KG1 (cell line): ENCODE measurements around the gene AFAP1.
A peak's percentile ranks its signal among the peaks of the same experiment; 100 is the strongest.

ENCODE experiments used
- DNase-seq: peaks from one replicate; lab custom pipeline; 2025; lab: John Stamatoyannopoulos, UW

AFAP1 gene

DNA sequence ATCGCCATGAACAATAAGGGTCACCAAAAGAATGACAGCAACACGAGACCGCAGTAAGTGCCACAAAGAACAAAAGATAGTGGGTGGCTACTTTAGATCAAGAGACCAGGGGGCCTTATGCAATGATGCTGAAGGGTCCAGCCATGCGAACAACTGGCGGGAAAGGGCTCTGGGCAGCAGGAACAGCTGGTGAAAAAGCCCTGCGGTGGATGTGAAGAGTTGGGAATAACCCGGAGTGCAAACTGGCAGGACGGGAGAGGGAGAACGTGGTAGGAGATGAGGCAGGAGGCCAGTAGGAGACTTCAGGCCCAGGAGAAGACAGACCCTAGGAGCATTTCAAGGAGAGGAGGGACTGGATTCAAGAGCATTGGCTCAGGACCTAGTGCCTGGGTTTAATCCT, 120.2 kb downstream of the AFAP1 start:
- DNase-seq: no peak

DNA sequence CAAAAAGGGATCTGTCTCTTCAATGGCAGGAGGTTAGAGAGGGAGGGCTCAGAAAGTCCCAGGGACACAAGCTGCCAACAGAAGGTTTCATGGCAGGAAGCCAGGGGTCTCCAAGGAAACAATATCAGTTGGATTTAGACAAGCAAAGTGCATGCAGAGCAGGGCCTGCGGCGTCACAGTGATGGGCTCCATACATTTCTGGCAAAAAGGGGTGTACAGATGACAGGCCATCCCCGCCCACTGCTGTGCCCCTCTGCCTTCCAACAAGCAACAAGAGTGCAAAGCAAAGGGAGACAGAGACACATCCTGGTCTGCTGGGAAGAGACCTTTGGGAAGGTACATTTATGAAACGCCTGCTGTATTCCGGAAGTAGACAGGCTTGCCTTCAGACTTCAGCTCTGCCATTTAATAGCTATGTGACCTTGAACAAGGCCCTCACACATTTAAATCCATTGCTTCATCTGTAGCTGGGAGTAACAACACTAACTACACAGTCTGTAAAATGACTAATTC, 121.2 kb downstream of the AFAP1 start:
- no peak for DNase-seq

DNA sequence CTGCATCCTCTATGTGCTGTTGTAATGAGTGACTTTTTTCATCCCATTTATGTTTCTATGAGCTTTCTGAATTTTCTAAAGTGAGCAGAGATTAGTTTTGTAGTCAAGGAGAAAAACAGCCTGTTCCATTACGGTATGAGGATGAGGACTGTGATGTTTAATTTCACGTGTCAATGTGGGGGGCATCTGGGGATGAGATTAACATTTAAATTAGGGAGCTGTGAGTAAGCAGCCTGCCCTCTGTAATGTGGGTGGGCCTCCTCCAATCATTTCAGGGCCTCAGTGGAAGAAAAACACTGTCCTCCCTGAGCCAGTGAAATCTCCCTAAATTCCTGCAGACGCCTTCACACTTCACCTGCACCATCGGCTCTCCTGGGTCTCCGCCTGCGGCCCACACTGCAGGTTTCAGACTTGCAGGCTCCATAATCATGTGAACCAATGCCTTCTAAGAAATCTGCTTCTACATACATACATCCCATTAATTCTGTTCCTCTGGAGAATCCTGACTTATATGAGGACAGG, 121.7 kb downstream of the AFAP1 start:
- DNase-seq: no peak

DNA sequence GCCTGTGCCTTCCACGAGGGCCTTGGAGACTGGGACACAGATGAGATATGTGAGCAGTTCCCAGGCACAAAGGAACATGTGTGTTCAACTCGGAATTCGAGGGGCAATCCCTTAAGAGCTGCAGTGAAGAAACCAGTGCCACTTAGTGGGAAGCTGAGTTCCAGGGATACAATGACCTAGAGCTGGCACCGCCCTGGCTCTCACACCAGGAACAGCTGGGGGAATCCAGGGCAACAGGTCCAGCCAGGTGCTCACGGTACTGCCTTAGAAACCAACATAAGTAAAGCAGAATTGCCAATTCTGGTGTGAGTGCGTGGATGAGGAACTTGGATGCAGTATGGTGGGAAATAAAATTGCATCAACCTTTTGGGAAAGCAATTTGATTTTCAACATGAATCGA, 122.9 kb downstream of the AFAP1 start:
- no peak for DNase-seq

DNA sequence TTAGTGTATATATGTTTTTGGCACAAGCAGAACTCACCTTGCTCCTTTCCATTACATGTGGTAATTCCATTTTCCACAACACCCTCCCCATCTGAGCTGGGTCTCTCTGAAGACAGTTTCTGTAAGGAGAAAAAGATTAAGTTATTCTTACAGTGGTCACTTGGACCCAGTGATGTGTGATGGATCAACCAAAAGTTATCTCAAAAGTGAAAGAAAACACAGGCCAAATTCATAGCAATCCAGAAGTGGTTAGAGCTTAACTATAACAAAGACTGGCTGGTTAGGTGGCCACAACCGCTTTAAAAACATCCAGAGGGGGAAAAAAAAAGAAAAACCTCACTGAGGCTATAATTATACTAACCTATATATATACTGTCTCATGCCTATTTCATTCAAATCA, 123.7 kb downstream of the AFAP1 start:
- DNase-seq: no peak

DNA sequence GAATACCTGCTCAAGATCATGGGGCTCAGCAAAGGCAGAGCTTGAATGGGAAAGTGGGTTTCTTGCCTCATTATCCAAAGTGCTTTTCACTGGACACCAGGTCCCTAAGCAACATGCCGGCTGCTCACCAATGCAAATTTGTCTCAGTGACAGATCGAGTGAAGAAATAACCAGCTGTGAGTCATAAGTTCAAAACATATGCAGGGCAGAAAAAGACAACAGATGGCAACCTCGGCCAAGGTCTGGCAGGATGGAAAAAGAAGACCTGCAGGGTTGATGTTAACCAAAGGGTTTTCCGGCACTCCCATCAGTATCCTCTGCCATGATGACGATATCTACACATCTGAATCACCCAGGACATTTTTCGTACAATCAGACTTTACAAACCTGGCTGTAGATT, 124.1 kb downstream of the AFAP1 start:
- no peak for DNase-seq

DNA sequence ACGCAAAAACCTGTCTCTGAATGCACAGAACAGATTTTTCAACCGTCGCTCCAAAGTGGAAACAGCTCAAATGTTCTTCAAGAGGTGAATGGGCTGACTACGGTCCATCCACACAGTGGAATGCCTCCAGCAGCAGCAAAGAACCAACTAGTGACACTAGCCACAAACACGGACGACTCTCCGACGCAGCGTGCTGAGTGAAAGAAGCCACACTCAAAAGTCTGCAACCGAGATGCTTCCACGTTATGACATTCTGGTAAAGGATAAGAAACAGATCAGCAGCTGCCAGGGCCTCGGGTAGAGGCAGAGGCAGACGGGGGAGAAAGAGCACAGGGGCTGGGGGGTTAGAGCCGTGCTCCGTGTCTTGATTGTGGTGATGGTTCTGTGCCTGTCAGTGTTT, 125.2 kb downstream of the AFAP1 start:
- no peak for DNase-seq

DNA sequence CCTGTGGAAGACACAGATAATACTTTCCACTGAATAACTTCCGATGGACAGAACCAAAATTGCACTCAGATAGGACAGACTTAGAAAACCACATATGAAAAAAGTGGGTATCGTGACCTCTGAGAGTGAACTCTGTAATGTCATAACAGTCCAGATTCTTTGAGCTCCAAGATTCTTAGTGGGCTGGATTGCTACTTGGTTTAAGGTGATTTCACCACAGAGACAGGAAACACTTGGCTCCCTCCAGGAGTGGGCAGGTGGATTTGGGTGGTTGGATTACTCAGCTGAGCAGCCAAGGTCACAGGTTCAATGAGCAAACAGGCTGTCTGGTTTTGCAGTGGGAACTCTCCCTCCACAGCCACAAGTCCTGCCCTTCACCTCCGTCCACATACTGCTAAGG, 126.0 kb downstream of the AFAP1 start:
- no peak for DNase-seq

DNA sequence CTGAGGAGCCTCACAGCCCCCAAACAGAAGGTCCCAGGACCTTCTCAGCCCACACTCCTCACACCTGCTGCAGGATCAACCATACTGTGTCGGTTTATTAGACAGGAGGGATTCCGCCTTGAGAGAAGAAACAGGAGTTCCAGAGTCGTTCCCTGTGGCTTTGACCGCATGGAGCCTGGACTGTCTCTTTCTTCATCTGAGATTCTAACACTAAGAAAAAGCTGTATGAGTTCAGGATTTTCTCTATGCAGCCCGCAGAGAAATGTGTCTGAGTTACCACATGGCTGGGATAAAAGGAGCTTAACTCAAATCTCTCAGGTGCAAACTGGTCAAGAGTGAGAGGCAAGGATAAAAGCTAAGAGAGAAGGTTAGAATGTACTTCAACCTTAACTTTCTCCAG, 126.7 kb downstream of the AFAP1 start:
- DNase-seq: no peak

DNA sequence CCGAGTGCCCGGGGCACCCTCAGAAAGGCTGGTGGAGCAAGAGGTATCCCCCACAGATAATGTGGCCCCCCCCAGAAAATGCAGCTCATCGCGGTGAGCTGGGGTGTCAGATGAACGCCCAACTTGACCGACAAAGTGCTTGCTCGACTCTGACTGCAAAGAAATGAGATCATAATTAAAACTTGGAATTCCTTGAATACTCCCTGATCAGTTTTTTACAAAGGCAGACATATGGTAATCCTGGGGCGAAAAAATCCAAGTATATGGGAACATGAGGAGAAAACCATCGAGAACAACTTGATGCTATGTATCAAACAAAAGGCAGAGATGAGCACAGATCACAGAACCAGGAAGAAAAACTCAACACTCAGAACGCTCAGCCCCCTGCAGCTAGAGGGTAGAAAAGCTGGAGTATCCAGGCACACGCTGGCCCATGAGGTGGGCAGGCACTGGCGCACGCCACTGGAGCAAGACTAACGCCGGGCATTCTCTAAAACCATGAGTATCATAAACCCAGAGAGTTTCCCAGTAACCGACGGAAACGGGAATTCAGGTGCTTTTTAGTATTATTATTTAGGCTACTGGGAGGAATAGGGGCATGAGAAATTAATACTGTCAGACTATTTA, 127.3 kb downstream of the AFAP1 start:
- no peak for DNase-seq

DNA sequence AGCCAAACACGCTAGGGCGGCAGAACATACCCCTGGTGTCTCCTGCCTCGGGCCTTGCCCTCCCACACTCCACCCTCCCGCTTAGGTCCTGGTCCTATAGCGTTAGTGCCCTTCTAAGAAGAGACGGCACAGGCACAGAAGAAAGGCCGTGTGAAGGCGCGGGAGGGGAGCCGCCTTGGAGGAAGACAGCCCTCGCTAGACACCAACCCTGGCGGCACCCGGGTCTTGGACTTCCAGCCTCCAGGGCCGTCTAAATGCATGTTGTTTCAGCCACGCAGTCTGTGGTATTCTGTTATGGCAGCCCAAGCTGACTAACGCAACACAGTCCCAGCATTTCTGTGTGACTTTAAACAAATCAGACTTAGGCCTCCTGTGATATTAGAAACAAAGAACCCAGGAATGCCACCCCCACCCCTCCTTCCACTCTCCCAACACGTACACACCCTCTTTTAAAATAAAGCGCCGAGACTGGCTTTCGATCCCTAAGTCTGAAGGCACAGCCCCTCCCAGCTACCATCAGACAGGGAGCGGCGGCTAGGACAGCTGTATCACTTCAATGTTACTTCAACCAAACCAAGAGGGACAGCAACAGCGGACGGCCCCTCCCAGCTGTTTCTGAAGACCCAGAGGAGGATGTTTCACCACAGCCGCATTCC, 128.0 kb downstream of the AFAP1 start:
- no peak for DNase-seq

DNA sequence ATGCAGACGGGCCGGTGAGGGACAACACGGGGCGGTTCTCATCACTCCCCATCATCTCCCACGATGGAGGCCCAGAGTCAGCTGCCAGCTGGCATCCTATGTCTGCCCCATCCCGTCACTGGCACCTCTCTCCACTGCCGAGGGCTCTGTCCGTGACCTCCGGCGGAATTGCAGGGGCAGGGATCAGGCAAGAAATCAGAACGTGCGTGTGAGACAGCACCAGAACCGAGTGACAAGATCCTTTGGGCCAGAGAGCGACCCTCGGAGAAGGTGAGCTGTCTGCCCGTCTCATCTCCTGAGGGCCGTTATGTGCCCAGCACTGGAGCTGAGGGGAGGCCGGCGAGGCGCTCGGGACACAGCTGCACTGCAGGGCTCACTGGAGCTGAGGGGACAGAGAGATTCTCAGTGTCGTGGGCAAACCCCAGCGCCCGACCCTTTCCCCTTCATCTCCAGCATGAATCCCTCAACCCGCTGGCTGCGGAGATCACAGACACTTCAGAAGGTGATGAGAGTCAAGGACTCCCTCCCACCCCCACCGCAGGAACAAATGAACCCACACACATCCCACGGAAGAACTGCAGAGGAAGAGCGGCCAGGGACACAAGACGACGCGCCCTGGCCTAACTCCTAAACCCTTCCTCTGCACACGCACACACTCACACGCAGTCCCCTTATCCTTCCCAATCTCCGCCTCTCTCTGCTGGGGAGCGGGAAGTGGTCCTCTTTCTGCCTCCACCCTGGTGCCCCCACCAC, 128.7 kb downstream of the AFAP1 start:
- no peak for DNase-seq

DNA sequence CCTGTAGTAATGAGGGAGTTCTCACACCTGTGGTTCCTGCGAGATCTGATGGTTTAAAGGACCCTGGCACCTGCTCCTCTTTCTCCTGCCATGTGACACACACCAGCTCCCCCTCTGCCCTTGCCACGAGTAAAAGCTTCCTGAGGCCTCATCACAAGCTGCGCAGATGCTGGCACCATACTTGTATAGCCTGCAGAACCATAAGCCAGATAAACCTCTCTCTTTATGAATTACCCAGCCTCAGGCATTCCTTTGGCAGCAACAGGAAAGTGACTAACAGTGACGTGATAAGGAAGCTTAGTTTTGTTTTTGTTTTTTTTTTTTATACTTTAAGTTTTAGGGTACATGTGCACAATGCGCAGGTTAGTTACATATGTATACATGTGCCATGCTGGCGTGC, 130.9 kb downstream of the AFAP1 start:
- DNase-seq: no peak

DNA sequence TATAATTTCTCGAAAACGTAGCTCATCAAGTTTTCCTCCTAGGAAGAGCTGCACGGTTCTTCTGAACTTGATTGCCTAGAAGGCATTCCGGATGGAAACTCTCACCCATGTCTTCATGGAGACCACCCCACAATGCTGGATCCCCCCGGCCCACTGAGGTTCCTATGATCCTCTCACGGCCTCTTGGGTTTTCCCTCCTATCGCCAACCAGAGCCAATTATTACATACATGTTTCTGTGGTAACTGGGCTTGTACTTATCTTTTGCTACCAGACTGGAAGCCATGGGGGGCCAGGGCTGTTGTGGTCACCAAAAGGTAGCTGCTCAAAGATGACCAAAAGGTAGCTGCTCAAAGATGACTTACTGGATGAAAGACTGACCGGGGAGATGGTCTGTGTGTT, 131.5 kb downstream of the AFAP1 start:
- no peak for DNase-seq

DNA sequence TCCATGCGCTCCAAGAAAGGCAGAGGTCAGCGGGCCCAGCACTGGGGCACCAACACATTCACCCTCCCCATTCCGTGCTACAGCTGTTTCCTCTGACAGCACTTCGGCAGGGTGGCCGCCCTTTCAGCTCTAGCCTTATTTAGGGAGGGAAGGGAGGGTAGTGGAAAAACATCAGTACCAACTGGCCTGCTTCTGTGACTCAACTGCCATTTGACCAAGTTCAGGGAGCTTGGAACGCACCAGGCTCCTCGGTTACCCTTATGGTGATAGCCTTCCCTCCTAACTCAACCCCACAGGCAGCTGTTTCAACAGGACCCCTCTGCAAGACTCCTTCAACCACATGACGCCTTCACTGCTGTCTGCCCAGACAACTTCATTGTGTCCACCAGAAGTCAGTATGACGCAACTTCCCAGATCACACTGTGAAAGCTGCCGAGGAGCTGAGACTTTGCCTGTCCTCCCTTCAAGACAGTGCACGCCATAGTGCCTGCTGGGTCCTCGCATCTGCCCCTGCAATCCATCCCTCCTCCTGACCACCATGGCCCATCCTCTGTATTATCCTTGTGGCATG, 132.2 kb downstream of the AFAP1 start:
- DNase-seq: no peak

DNA sequence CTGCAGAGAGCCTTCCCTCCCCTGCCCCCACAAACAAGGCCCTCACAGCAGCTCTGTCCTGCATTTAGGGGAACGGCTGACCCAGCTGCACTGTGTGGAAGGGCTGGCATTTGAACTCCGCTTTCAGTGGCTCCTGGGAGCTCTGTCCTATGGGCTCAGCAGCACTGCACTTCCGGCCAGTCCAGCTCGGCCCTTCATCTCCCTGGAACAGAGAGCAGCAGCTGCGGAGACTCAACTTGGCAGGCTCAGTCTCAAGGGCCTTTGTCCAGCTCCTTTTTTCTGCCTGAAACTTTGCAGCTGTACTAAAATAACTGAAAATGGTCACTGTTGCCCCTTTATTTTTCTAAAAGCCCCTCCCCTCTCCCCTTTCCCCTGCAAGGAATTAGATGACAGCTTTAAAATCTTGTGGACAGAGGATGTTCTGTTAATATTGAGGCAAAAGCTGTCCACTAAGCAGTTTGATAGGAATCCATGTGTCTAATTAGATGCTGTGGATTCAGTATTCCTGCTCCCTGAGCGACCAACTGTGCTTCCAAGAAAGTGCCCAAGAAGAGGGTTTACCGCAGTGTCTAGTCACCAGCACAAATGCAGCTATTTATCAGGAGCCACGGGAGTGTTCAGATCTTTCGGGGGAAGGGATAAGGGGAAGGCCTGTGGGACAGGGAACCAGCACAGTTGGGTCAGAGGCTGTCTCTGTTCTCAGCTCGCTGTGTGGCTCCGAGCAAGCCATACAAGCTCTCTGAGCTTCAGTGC, 133.1 kb downstream of the AFAP1 start:
- DNase-seq: no peak

DNA sequence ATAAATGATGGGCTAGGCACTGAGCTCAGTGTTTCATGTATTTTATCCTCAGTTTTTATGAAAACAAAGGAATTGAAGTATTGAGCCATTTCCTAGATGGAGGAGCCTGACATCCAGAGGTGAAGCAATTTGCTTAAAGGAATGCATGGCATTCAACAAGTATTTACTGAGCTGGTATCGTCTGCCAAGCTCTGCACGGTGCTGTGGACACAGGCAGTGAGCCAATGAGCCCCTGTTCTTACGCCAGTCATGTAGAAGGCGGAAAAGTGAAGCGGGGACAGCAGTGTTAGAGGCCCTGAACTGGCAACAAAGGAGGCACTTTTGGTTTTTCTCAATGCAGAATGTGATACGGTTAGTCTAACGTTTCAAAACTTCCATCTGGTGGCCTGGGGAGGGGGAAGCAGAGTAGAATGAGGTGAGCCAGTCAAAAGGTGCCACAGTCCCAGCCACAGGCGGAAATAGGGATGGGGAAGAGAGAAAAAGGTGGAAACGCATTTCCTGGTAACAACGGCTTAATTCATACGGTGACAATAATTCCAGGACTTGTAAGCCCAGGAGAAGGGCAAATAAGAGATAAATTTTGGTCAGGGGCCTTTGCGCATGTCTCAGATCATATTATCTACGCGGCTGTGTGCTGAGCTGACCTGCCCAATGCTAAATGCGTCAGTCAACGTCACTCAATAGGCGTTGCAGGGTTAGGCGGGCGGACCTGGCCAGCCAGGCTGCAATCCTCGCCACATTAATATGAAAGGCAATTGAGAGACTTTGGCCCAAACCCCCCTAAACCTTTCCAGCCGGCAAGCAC, 133.9 kb downstream of the AFAP1 start:
- DNase-seq: no peak

DNA sequence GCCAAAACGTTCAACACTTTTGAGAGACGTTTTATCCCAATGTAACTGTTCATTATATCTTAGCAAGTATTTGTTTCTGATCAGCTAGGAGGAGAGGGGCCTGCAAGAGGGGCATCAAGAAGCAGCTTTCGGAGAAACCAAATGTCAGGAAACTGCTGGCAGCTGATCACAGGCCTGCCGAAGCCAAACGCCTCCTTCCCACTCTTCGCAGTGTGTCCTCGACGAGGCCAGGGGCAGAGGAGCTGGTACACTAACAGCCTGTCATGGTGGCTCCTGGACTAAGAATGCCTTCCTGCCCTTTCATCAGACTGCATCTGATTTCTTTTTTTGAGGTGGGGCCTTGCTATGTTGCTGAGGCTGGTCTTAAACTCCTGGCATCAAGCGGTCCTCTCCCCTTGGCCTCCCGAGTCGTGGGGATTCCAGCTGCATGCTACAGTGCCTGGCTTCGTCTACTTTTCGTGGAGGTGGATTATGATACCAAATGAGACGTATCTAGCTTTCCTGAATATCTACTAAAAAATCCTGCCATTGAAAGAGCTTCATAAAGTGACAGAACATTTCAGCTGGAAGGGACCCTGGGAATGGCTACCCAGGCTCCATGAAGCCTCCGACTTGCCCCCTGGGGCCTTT, 134.8 kb downstream of the AFAP1 start:
- DNase-seq: no peak

DNA sequence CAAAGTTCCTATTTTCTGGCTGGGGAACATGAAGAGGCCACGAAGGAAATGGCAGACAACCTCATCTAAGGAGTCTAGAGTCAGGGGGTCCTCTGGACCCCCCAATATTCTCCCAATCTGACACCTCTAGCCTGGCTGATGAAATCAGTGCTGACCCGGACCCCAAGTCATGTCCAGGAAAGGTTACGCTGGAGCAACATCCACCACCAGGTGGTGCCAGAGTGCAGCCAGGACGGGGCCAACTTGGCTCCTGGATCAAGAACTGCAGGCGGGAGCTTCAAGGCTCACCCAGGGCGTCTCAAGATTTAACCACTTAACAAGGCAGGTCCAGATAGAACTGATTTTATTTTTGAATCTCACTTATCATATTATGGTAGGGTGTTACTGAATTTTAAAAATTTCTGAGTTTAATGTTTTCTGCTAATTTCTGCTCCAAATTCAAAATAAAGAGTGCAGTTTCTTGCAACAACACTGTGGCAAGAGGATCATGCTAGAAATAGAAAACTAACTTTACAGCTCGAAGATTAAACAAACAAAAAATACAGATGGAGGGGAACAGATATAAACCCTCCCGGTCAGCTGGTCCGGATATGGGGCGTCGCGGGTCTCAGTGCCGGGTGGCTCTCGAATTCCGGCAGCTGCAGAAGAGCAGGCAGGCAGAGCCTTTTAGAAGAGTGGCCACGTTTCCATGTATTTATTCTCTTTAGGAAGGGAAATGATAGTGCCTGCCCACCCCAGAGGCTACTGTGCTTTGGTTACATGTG, 135.5 kb downstream of the AFAP1 start:
- peak; percentile 9 for DNase-seq

DNA sequence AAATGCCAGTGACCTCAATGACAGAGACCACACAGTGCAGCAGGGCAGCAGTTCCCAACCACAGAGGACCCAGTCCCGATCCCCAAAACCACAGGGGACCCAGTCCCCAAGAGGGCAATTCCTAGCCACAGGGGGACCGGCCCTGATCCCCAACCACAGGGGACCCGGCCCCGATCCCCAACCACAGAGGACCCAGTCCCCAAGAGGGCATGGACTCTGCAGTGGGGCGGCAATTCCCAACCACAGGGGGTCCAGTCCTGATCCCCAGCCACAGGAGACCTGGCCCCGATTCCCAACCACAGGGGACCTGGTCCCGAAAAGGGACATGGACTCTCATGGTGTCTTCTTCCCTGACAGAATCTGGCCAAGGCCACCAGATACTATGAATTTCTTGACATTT, 136.3 kb downstream of the AFAP1 start:
- DNase-seq: no peak
